Stimulated activated naive CD4-positive, alpha-beta T cell treated with Interleukin-2 at 50 U/mL for 16 hours (primary cell): ENCODE measurements around the gene TUBB2A.
"Not testable (repeated sequence)": the region's sequence is repeated elsewhere in the genome, so short reads cannot be mapped to it uniquely, and the experiment has no call there.

Experiments
- DNase-seq: peaks from one replicate; lab custom pipeline; 2025; lab: John Stamatoyannopoulos, UW

Gene TUBB2A

DNA sequence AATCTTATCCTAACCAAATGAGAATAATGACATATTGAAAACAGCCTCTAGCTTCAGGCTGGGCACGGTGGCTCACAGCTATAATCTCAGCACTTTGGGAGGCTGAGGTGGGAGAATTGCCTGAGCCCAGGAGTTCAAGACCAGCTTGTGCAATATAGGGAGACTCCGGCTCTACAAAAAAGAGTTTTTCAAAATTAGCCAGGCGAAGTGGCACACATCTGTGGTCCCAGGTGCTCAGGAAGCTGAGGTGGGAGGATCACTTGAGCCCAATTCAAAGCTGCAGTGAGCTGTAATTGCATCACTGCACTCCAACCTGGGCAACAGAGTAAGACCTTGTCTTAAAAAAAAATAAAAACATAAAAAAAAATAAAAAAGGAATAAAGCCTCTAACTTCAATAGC lies 4.7 kb downstream of the TUBB2A start:
- no peak for DNase-seq

DNA sequence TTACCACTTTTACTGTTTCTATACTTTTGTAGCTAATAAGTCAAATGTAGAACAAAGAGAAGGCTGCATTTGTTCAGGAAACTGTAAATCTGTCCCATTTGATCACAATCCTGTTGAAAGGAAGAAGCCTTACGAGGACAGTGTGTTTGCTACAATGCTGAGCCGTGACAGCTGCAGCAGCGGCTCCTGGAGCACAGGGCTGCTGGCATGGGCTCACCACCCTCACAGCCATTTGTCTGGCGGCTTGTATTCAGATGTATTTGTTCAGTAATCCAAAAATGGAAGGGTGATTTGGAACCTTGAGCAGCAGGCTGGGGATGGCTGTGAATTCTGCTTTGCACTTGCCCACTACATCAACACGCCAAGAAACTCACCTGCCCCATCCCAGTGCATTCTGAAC lies 5.7 kb downstream of the TUBB2A start:
- no peak for DNase-seq

DNA sequence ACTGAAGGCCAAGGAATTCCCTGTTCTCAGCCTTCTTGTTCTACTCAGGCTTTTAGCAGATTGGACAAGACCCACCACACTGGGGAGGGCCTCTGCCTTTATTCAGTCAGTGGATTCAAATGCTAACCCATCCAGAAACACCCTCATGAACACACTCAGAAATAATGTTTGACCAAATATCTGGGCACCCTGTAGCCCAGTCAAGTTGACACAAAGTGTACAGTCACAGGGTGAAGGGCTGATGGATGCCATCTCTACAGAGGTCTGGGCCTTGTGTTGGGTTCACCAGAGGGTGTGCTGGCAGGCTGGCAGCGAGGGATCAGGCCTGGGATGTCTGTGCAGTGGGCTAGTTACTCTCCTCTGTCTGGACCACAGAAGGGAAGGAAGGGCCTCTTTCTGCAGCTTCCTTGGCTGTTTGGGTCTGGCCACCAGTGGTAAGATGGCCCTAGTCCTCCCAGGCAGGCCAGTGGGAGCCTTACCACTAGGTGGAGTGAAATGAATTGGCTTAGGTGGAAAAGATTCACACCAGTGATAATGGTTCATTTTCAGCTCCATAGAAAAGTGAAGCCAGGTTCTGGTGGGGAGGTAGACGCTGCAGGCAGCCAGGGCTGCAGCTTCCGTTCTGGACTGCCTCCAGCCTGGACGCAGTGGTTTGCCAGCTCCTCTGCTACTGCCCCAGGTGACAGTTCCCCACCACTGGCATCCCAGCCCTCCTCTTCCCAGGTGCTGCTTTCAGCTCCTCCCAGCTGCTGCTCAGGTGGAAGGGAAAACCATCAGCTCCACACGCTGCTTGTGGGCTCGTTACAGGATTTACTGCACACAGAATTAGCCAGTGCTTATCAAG lies 9.2 kb downstream of the TUBB2A start:
- DNase-seq: no peak

DNA sequence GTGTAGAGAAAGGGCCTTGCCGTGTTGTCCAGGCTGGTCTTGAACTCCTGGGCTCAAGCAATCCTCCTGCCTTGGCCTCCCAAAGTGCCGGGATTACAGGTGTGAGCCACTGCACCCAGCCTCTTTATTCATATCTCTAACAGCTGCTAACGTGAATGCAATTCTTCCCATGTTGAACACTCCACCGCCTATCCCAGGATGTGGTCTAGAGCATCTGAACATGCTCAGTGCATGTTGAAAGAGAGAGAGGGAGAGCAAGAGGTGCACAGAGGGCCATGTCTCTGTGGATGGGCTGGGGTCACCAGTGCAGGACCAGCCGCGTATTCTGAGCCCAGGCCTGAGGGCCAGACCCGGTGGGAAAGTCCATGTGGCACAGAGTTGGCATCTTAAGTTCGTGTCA lies 12.8 kb downstream of the TUBB2A start:
- no peak for DNase-seq

DNA sequence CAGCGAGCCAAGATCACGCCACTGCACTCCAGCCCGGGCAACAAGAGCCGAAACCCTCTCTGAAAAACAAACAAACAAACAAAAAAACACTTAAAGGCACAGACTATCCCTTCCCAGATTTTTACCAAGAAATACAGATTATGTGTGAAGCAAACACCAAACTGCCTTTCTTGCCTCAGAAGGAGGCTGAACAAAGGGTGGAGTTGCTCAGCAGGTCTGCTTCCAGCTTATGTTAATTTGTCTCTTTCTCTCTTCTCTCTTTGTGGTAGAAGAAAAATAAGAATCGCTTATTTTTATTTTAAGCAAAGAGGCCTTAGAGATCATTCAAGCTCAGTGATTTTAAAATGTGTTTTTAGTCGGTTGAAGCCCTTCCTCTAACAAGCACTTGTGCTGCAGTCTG lies 14.2 kb downstream of the TUBB2A start:
- no peak for DNase-seq

DNA sequence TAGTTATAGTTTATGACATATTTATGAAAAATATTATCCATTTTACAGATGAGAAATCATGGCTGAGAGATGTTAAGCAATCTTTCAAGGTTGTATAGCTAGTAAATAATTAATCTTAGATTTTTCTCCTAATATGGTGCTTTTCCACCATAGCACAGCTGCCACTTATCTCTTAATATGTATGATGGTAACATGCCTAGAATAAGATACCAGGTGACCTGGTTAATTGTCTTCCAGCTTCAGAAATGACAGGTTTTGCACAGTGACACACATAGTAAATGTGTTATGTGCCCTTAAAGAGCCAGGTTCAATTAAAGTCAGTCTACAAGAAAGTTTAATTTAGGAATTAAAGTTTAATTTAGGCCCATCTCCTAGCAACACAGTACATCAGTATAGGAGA lies 14.8 kb downstream of the TUBB2A start:
- DNase-seq: no peak

DNA sequence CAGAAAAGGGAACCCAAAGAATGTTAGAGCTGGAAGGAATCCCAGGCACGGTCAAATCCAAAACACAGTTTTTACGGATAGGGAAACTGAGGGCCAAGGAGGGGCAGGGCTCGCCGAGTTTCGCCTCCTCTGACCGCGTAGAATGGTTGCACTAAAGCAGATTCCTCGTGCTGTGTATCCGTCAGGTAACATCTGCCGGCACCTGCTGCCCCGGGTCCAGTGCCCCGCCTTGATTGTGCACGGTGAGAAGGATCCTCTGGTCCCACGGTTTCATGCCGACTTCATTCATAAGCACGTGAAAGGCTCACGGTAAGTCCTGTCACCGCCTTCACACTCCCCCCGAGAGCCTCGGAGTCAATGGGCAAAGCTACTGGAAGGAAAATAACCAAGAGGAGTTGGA lies 17.1 kb downstream of the TUBB2A start:
- no peak for DNase-seq

DNA sequence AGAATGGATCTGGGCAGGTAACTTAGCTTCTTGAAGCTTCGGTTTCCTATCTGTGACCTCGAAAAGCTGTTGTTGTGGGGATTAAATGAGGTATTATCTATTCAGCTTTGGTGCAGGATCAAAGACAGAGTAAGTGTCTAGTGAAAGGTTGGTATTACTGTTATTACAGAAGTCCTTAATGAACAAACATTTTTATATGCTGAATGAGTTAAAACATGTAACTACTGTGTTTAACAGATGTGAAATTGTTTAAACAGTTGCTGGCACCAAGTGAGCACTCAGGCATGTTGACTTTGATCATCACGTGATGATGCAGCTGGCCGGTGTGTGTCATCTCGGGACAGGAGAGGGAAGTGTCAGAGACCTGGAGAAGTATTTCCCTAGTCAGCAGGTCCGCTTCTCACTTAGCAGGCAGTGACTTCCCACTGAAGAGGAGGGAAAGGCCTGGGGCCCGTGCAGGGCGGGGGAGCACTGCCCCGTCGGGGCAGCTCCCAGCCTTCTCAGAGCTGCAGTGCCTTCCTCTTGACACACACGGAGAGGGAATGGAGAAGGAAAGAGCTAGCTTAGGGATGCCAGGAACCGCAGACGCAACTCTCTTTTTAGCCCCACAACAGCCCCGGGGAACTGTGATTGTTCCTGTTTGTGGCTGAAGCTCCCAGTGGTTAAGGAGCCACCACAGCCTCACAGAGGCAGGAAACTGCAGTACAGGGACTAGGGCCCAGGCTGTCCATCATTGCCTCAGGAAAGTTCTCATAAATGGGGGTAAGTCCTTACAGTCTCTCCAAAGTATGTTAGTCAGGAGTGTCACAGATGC lies 18.0 kb downstream of the TUBB2A start:
- no peak for DNase-seq

DNA sequence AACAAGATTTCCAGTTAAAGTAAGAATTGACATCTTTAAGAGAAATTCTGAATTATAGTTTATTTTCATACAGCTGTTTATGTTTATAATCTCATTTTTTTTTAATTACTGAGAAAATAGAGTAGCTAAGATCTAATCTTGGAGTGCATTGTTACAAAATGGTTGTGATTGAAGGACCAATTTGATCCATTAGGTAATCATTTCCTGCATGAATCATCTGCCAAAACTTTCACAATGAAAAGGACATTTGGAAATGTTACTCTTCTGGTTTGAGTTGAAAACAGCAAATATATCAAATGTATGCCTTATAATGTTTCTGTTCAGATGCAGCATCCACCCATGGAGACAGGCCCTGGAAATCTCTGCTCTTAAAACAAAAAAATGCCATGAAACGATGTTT lies 19.0 kb downstream of the TUBB2A start:
- no peak for DNase-seq

DNA sequence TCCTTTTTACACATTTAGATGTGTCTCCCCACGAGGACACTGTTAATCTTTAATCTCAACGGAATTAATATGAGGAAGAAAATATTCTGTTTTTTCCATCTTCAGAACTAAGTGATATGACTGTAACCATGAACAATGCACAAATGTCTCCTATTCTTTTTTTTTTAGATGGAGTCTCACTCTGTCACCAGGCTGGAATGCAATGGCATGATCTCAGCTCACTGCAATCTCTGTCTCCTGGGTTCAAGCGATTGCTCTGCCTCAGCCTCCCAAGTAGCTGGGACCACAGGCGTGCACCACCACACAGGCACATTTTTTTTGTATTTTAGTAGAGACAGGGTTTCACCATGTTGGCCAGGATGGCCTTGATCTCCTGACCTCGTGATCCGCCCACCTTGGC lies 19.5 kb downstream of the TUBB2A start:
- not testable (repeated sequence) for DNase-seq

DNA sequence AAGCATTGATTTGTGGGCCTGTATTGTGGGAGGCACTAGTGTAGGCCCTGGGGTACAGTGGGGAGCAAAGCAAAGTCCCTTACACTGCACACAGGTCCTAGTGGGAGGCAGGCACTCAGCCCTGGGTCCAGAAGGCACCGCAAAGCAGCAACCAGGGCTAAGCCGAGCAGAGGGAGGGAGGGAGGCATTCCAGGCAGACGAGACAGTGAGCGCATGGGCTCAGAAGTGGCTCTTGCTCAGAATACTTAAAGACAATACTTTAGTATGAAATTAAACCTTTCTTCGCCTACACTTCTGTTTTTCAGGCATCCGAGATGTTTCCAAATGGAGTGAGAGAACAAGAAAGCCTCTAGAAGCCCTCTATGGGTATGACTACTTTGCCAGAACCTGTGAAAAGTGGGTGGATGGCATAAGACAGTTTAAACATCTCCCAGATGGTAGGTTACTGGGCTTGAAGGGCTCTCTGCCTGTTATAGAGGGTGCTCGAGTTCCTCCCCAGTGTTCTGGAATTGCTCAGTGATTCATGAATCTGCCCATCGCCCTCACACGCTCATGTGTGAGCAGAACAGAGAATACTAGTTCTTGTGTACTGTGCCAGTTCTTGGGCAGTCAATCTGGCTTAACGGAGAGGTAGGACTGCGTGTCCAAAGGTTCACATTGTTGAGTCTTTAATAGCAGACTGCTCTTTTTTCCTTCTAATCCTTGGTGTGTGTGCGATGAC lies 20.1 kb downstream of the TUBB2A start:
- no peak for DNase-seq

DNA sequence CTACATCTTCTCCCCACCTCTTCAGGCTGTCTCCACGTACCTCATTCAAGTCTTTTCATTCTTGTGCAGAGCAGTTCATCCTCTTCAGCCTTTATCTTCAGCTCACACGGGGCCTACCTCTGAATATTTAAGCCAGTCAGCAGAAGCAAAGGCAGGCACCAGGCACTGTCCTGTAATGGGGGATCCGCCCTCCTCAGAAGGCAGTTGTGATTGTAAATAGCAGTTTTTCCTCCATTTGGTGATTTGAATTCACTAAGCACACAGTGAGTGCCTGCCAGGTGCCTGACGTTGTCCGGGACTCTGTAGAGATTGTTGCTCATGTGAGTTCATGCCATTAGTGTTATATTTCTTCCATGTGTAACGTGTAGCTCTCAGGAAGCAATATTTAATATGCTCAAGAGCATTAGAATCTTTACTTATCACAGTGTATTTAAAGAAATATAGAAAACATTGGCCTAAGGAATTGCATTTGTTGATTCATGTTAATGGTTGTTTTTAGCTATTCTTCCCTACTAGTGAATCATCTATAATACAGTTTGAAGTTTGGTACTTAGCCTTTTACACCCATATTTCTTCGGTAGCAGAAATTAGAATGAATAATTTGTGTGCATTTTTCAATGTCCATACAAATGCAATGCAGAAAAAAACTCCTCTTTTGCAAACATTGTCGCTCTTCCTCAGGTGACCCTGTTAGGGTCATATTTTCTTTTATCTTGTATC lies 20.9 kb downstream of the TUBB2A start:
- DNase-seq: no peak

DNA sequence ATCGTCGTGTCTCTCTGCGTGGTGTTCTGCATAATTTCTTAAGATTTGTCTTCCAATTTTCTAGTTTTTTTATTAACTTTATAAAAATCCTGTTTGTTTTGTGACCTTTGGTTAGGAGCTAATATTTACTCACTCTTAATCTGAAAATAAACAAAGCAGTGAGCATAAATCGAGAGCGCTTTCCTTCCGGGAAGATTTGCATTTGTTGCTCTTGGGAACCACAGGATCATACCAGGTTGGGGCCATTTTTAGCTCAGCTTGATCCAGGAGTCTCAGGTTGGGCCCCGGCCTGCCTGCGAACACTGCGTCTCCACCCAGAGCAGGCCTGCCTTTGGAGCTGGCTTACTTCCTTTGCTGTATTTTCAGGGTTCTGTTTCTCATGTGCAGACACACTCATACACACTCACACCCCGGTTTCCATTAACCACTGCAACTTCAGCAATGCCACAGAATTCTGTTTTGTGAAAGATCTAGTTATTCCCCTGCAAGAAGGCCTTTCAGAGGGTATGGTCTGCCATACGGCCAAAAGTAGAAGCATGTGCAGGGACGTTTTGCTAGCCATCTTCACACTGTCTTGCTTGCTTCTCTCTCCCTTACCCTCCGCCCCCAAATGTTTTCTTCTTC lies 21.6 kb downstream of the TUBB2A start:
- DNase-seq: no peak

DNA sequence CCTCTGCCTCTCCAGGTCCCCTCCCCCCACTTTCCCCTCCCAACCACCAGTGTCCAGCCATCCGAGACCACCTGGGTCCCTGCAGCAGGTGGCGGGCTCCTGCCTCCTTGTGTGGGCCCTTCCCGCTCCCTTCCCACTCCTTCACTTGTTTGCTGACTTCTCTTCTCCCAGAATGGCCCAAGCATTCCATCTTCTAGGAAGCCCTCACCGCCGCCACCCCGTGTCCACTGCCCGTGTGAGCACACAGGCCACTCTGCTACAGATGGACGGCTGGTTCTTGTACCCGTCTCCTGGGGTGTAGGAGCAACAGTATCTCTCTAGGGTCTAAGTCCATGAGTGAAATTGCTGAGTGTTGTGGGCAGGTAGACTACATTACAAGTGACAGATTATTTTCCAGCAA lies 23.8 kb downstream of the TUBB2A start:
- DNase-seq: no peak

DNA sequence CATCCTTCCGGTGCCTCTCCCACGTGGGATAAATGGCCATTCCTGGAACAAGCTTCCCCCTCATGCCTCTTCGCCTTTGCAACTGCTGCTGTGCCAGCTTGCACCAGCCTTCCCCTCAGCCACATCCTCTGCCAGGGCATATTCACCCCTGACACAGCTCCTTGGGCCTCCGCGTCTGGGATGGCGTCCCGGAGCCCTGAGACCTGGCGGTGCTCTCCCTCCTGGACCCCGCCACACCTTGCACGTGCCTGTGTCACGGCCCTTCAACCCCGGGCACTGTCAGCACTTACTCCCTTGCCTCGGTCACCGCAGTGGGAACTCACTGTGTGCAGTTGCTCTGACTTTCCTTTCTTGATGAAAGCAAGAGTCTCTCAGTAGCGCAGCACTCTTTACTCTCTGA lies 25.6 kb downstream of the TUBB2A start:
- DNase-seq: no peak

DNA sequence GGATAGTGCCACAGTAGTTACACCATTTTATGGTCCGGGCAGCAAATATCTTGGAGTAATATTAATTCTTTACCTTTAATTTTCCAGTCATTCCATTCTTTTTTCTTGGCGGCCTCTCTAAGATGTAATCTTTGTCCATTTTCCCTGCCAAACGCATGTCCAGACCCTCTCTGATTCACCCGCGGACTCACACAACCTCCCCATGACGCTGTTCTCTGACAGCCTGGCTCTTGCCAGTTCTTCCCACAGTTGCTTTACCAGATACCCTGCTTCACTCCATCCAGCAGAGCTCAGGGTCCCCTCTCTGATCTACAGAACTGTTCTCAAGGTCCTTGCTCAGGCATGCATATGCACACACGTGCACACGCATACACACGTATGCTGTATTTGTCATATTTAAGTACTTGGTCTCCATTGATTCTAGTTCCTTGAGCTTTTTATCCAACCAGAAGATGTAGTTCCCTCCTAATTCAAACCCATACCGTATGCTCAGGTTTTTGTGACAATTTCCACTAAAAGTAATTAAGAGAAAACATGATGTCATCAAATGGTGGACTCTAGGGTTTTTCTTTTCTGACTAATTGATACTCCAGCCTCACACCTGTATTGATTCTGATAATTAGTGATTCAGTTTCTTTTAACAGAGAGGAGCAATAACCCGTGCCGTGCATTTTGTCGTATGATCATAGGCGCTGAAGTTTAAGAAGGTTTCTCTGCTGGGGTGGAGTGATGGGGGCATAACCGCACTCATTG lies 28.8 kb downstream of the TUBB2A start:
- no peak for DNase-seq

DNA sequence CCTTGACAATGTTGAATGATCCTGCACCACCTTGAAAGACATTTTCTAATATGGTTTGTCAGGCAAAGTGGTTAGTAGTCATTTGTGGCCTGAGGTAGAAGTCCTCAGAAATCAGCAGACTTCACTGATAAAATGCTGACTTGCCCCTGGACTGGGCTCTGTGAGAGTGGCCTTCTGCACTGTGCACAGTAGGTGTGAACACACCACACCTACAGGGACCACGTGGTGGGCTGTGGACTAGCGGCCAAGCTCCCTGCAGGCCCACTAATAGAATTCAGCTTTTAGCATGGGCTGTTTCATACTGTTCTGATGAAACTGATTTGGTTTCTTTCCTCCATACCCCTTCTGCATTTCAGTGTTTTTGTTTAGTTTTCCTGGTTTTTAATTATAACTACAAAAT lies 31.5 kb downstream of the TUBB2A start:
- DNase-seq: no peak

DNA sequence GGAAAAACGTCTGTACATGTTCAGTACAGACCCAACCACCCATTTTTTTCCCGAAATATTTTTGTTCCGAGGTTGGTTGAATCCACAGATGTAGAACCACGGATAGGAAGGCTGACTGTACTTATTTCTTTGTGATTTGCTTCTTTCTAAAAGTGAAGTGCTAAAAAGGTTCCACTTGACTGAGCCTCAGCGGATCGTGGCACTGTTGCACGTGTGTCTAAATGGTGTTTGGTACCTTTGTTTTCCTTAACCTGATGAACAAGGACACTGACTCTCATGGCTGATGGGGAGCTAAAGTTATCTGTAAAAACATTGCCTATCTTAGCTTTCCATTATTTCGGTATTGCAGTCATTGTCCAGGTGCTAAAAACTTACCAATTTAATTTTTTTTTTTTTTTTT lies 32.7 kb downstream of the TUBB2A start:
- DNase-seq: no peak

DNA sequence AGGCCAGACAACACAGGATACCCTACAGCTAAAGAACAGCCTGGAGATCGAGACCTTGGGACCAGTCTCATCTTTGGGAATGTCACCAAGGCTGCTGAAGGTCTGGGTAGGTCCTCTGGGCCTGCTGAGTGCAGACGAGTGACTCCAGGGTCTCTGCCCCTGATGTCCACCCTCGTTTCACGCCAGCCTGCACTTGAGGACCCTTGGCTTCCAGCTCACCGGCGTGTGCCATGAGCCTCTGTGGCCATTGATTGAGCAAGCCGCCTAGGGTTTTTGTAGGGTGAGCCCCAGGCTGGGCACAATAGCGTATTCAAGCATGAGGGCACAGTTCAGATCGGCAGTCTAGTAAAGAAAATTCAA lies 34.5 kb downstream of the TUBB2A start:
- no peak for DNase-seq

DNA sequence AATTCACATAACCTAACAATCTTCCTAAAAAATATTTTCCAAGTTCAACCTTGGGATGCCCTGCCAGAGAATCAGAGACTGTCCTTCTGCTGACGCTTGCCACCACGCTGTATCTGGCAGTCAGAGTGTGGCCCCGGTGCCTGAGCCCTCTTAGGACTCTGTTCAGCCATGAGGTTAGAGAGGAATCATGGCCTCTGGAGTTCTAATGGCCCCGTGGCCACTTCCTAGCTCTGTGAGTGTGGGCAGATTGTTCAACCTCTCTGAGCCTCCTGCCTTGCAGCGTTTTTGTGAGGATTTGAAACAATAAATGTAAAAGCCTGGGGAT lies 36.6 kb downstream of the TUBB2A start:
- DNase-seq: no peak

DNA sequence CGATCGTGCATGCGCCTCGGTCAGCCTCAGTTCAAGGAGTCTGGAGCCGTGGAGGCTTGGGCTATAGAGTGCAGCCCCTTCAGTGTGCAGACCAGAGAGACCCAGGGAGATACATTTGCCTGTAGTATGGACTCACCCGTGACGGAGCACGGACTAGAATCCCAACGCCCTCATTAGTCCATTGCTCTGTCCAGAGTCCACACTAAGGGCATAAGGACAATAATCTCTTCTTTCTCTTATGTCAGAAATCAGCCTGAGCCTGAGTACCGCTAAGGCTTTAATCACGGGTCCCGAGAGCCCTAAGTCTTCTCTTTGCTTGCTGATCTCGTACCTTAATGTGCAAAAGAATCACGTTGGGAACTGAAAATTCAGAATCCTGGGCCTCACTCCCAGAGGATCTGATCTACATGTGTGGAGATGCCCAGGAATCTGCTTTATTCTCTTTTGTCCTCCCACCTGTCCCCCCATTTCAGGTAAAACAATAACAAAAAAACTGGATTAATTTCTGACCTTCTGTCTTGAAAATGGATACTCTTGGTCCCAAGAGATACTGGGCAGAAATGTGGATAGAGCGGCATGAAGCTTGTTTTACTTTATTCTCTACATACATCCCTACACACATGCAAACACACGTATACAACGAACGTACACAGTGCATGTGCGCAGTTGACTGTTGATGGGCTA lies 38.2 kb downstream of the TUBB2A start:
- no peak for DNase-seq
